Suprapubic skin (tissue), 4 donors: ENCODE results near the gene CASQ1. TPM values are rescaled to one million over a fixed set of nuclear protein-coding genes. Genes with fewer than 3 reads are reported as not detected.
A peak's percentile ranks its signal among the peaks of the same experiment; 100 is the strongest.

Experiments used
- DNase-seq, 2 donors: peaks; one replicate each; pipeline ENCODE4 v3.0.0-alpha.2; 2019; ENCODE audit warnings: low spot score in 2 of 2
- H3K27ac ChIP-seq: fragments of 200-600 bp; sonication (generic); one replicate; pipeline ENCODE4 v1.5.1; 2019
- H3K27me3 ChIP-seq: fragments of 200-600 bp; sonication (generic); one replicate; pipeline ENCODE4 v1.5.1; 2019
- H3K36me3 ChIP-seq: fragments of 200-600 bp; sonication (generic); one replicate; pipeline ENCODE4 v1.5.1; 2019
- H3K4me1 ChIP-seq: fragments of 200-600 bp; sonication (generic); one replicate; pipeline ENCODE4 v1.5.1; 2019
- H3K4me3 ChIP-seq: fragments of 200-600 bp; sonication (generic); one replicate; pipeline ENCODE4 v1.5.1; 2019; ENCODE audit warnings: mild to moderate bottlenecking
- H3K9me3 ChIP-seq: fragments of 200-600 bp; sonication (generic); one replicate; pipeline ENCODE4 v1.5.1; 2019
- EP300 ChIP-seq: sonication (generic); formaldehyde crosslinking; IDR thresholded peaks from one replicate; pipeline ENCODE4 v1.6.1; 2017; ENCODE audit warnings: antibody characterized with exemption
- POLR2A ChIP-seq, 2 donors: fragments of 450-650 bp; IDR thresholded peaks; one replicate each; pipeline ENCODE4 v1.6.1; 2017; ENCODE audit warnings: antibody characterized with exemption in 2 of 2, mild to moderate bottlenecking in 2 of 2, moderate library complexity in 2 of 2
- POLR2AphosphoS5 ChIP-seq, 3 donors: sonication (generic); formaldehyde crosslinking; IDR thresholded peaks; one replicate each; pipeline ENCODE4 v1.6.1; 2017; ENCODE audit warnings: antibody characterized with exemption in 3 of 3
- WGBS: methylation state at CpG from one replicate; pipeline ENCODE4 v1.1.5; 2018; 5-methylcytosine and 5-hydroxymethylcytosine counted together
- total RNA-seq, 4 donors: library from RNA; depleted of rRNA; stranded (reverse); fragments of >200 nt; gene quantifications; one replicate each; pipeline ENCODE4 v1.1.0, GENCODE V29; 2016
- TF ChIP-seq, protein P1 (sequence below), 2 donors: fragments of 200-600 bp in 1 of 2; fragments of 450-650 bp in 1 of 2; sonication (generic) in 1 of 2; IDR thresholded peaks; one replicate each; pipeline ENCODE4 v1.5.1; 2016 to 2019; ENCODE audit warnings: antibody characterized with exemption in 2 of 2, mild to moderate bottlenecking in 1 of 2, moderate library complexity in 1 of 2

Gene CASQ1
- total RNA-seq, 4 donors from 2014 or later = not detected

DNA sequence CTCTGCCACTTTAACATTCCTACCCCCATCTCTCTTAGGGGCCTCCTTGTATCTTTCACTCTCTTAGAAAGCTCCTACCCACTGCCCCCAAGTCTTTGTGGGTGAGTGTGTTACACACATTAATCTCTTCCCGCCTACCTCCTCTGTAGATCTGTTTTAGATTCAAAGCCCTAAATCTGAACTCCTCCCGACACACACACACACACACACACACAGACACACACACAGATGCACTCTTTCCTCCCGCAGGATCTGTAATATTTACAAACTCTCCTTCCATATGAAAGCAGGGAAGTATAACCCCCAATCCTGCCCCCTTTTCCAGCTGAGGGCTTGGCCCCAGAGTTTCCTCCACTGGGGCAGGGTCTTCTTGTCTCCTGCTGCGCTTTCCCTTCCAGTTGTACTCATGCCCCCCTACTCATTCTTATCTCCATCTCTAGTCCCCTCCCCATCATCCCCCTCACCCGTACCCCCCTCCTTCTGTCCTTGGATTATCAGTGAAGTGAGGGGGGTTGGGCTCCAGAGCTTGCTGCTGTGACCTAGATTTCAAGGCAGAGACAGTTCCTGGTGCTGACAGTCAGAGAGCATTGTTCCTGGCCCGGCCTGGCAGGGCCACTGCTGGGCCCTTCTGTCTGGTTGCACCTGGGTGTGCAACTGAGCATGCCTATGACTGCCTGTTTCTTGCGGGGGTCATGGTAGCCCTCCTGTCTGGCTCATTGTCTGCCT is 19.1 kb downstream of the CASQ1 start:
- peaks cover 47% of the 10 kb centered on the region for H3K36me3 ChIP-seq
- TF ChIP-seq, protein P1, sequence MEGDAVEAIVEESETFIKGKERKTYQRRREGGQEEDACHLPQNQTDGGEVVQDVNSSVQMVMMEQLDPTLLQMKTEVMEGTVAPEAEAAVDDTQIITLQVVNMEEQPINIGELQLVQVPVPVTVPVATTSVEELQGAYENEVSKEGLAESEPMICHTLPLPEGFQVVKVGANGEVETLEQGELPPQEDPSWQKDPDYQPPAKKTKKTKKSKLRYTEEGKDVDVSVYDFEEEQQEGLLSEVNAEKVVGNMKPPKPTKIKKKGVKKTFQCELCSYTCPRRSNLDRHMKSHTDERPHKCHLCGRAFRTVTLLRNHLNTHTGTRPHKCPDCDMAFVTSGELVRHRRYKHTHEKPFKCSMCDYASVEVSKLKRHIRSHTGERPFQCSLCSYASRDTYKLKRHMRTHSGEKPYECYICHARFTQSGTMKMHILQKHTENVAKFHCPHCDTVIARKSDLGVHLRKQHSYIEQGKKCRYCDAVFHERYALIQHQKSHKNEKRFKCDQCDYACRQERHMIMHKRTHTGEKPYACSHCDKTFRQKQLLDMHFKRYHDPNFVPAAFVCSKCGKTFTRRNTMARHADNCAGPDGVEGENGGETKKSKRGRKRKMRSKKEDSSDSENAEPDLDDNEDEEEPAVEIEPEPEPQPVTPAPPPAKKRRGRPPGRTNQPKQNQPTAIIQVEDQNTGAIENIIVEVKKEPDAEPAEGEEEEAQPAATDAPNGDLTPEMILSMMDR (IDR thresholded peaks at IDR 0.05) = no peak
- no peak for TF ChIP-seq POLR2AphosphoS5 (IDR thresholded peaks at IDR 0.05)
- no peak for TF ChIP-seq POLR2A (IDR thresholded peaks at IDR 0.05)
- TF ChIP-seq EP300 = no peak
- 64% methylated on average over 7 of the region's 7 CpGs for WGBS
- no peaks in the 10 kb centered on the region for H3K27me3 ChIP-seq
- DNase-seq = no peak
- no peaks in the 10 kb centered on the region for H3K9me3 ChIP-seq
- peak overlapping the region; percentile 34 for H3K27ac ChIP-seq
- H3K4me1 ChIP-seq = peaks cover 62% of the 10 kb centered on the region
- no peak overlapping the region for H3K4me3 ChIP-seq

DNA sequence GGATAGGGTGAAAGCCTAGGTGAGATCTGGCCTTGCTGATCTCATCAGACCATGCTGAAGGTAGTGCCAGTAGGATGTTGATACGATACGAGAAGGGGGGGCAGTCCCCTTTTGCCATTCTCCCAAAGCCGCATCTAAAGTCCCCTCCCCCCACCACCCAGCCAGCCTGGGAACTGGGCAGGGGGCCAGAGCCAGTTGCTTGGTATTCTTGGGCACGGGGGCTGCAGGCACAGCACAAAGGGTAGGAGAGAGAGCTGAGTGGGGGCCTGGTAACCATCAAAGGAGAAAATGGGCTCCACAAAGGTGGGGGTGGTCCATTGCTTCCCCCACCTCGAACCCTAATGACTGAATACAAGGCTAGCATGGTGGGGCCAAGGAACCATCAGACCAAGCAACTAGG is 20.2 kb downstream of the CASQ1 start:
- 75% methylated on average over 5 of the region's 5 CpGs for WGBS

DNA sequence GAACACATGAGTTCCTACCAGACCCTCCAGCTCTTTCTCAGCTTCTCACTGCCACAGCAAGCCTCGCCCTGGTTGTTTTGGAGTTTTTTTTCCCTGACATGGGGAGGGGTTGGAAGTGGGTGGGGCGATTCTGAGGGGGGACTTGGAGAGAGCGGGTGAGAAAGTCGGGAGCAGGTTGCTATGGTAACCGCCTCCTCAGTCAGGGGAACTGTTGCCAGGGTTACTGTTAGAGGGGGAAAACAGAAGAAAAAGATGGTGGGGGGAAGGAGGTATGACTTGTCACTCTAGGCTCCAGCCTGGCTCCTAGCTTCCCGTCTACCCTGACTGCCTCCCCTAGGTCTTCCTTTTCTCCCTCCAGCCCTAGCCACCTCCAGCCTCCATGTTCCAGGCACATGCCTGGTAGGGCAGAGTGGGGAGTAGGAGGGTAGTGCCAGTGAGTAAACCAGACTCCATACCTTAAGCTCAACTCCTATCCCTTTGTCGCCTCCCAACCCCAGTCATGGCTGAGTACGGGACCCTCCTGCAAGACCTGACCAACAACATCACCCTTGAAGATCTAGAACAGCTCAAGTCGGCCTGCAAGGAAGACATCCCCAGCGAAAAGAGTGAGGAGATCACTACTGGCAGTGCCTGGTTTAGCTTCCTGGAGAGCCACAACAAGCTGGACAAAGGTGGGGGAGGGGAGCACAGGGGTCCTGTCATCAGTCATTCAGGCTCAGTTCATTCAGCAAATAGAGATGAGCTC is 20.8 kb downstream of the CASQ1 start:
- 77% methylated on average over 10 of the region's 10 CpGs for WGBS
- no peak overlapping the region for H3K27ac ChIP-seq
- TF ChIP-seq POLR2A (IDR thresholded peaks at IDR 0.05) (no peak), POLR2AphosphoS5 (IDR thresholded peaks at IDR 0.05) (no peak), EP300 (no peak)
- TF ChIP-seq, protein P1 (IDR thresholded peaks at IDR 0.05) = no peak
- H3K9me3 ChIP-seq = no peaks in the 10 kb centered on the region
- H3K27me3 ChIP-seq = no peaks in the 10 kb centered on the region
- DNase-seq = peak in 1 of 2 donors; percentile 35
- peaks cover 59% of the 10 kb centered on the region for H3K4me1 ChIP-seq
- peaks cover 64% of the 10 kb centered on the region for H3K36me3 ChIP-seq
- no peak overlapping the region for H3K4me3 ChIP-seq

More for the DNA sequence above, 20.2 kb downstream of the CASQ1 start:
- Histone ChIP-seq H3K36me3 (peaks cover 57% of the 10 kb centered on the region), H3K9me3 (no peaks in the 10 kb centered on the region), H3K27me3 (no peaks in the 10 kb centered on the region), H3K4me3 (no peak overlapping the region), H3K4me1 (peaks cover 62% of the 10 kb centered on the region), H3K27ac (no peak overlapping the region)
- peak in 1 of 2 donors; percentile 67 for DNase-seq
- TF ChIP-seq, protein P1 (IDR thresholded peaks at IDR 0.05) = no peak
- TF ChIP-seq POLR2A (IDR thresholded peaks at IDR 0.05) (no peak), EP300 (no peak), POLR2AphosphoS5 (IDR thresholded peaks at IDR 0.05) (no peak)

DNA sequence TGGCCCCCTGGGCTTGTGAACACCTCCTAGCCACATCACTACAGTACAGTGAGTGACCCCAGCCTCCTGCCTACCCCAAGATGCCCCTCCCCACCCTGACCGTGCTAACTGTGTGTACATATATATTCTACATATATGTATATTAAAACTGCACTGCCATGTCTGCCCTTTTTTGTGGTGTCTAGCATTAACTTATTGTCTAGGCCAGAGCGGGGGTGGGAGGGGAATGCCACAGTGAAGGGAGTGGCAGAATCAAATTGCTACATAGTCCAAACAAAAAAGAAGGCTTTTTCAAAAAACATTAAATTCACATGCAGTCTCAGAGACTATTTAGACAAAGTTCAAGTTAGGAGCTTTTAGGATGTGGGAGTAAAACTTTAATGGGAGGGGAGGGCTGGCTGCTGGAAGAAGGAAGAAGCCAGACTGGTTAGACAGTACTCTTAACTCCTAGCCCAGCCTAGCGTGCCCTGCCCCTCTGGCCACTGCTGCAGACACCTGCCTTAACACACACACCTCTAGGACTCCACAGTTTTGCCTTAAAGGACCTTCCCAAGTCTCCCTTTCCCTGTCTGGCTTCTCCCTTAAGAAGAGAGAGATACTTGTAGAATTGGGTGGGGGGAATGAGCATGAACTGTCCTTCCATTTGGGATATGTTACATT is 24.2 kb downstream of the CASQ1 start:
- Histone ChIP-seq H3K36me3 (peaks cover 85% of the 10 kb centered on the region), H3K4me1 (peaks cover 54% of the 10 kb centered on the region), H3K9me3 (no peaks in the 10 kb centered on the region), H3K4me3 (no peak overlapping the region), H3K27ac (peak overlapping the region; percentile 34), H3K27me3 (no peaks in the 10 kb centered on the region)
- TF ChIP-seq POLR2AphosphoS5 (IDR thresholded peaks at IDR 0.05) (no peak), POLR2A (IDR thresholded peaks at IDR 0.05) (no peak), EP300 (no peak)
- TF ChIP-seq, protein P1 (IDR thresholded peaks at IDR 0.05) = no peak
- WGBS = 59% methylated on average over 3 of the region's 3 CpGs
- no peak for DNase-seq

GRCh38 chr1:160216301-160216700 is 25.9 kb downstream of the CASQ1 start:
- no peaks in the 10 kb centered on the region for H3K9me3 ChIP-seq
- no peak for TF ChIP-seq POLR2AphosphoS5 (IDR thresholded peaks at IDR 0.05)
- TF ChIP-seq POLR2A (IDR thresholded peaks at IDR 0.05) = no peak
- no peak for TF ChIP-seq EP300
- TF ChIP-seq, protein P1 (IDR thresholded peaks at IDR 0.05) = no peak

More at GRCh38 chr1:160216301-160216700, 25.9 kb downstream of the CASQ1 start:
- Histone ChIP-seq H3K4me1 (peaks cover 46% of the 10 kb centered on the region), H3K36me3 (peaks cover 90% of the 10 kb centered on the region), H3K27me3 (no peaks in the 10 kb centered on the region), H3K4me3 (no peak overlapping the region), H3K27ac (no peak overlapping the region)
- no peak for DNase-seq
